ENCODE measurements around the gene KRTAP12-3. TPM values are rescaled to one million over a fixed set of nuclear protein-coding genes. Genes with fewer than 3 reads are reported as not detected.

Gene KRTAP12-3
- total and polyA plus RNA-seq, 4 donors = not detected

DNA sequence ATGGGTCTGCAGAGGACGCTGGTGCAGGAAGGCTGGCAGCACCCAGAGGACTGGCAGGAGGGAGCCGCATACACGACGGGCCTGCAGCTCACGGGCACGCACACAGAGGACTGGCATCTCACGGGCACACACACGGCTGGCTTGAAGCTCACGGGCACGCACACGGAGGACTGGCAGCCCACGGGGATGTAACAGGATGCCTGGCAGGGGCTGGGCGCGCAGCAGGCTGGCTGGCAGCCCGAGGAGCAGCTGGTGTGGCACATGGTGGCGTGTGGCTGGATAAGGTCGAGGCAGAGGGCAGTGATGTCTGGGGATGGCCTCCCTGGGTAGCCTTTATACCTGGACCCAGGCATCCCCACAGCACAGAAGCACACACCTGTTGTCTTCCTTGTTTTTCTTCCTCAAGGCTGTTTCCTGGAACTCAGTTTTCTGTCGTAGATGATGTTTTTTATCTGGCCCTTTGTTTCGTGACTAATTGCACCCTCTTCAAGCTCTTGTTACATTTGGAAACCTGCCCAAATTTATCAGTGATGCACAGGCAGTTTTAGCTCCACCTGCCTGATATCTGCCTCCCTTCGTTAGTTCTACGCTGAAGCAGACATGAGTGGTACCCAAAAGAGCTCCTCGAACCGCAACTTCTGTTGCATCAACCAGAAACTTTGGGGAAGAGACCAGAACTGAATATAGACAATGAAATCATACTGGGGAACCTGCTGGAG is 24.3 kb downstream of the KRTAP12-3 start, which contains the start of gene KRTAP12-1:
TSS of gene KRTAP12-1 (minus strand) at position 303 of the 719 bp plus-strand sequence. CDS start at position 263, 40 bp downstream.
- H3K4me3 ChIP-seq (ENCODE audit: low read depth in 1 of 3, low read length in 3 of 3) = no peak within 1 kb of the TSS
- no peaks in the 10 kb centered on the region for H3K36me3 ChIP-seq (ENCODE audit: control insufficient read depth in 4 of 4, insufficient read depth in 3 of 4, low read depth in 1 of 4, low read length in 3 of 4)
- H3K4me1 ChIP-seq (ENCODE audit: control insufficient read depth in 4 of 4, insufficient read depth in 4 of 4, low read length in 3 of 4) = no peaks in the 10 kb centered on the region
- H3K27ac ChIP-seq (ENCODE audit: low read depth in 1 of 2, low read length in 2 of 2) = no peak within 1 kb of the TSS
- H3K27me3 ChIP-seq (ENCODE audit: control insufficient read depth in 4 of 4, insufficient read depth in 4 of 4, low read length in 3 of 4) = no peaks in the 10 kb centered on the region
- DNase-seq (ENCODE audit: low spot score) = no peak
- WGBS = 82% methylated on average over 23 of the region's 23 CpGs
- H3K9ac ChIP-seq (ENCODE audit: low read depth in 1 of 2, low read length in 2 of 2) = no peak within 1 kb of the TSS
- TF ChIP-seq, protein P1, sequence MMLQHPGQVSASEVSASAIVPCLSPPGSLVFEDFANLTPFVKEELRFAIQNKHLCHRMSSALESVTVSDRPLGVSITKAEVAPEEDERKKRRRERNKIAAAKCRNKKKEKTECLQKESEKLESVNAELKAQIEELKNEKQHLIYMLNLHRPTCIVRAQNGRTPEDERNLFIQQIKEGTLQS (IDR thresholded peaks at IDR 0.05) = no peak
- no peak for TF ChIP-seq EGR1 (IDR thresholded peaks at IDR 0.05; ENCODE audit: low read depth in 2 of 2)
- TF ChIP-seq FOXA2 (IDR thresholded peaks at IDR 0.05) = no peak
- TF ChIP-seq FOXA1 (IDR thresholded peaks at IDR 0.05) = no peak
- no peak for TF ChIP-seq HNF4G (IDR thresholded peaks at IDR 0.05)
- TF ChIP-seq NR2F2 (IDR thresholded peaks at IDR 0.05) = no peak
- TF ChIP-seq, protein P2, sequence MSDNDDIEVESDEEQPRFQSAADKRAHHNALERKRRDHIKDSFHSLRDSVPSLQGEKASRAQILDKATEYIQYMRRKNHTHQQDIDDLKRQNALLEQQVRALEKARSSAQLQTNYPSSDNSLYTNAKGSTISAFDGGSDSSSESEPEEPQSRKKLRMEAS (IDR thresholded peaks at IDR 0.05) = no peak
- H3K9me3 ChIP-seq (ENCODE audit: control insufficient read depth in 4 of 4, low read length in 3 of 4) = no peaks in the 10 kb centered on the region

DNA sequence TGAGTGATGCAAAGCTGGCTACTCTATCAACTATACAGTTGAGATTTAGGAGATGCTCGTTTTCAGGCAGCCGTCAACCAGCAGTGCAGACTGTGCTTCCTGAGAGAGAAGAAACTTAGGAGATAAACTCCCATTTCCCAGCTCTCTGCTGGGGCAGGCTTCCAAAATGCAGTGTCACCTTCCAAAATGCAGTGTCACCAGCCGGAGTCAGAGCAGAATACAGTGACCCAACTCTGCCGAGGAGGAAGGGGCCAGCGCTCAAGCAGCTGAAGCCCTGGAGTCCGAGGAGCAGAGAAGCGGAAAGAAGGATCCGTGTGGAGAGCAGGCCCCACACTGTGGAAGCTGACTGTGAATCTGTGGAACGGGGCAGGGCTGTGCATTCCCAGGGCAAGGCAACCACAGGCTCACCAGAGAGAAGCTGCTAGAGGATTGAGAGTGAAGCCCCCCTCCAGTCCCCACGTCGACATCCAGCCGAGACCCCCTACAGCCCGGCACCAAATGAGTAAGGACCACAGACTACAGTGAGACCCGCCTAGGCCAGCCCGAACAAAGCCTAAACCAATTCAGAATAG is 24.9 kb downstream of the KRTAP12-3 start:
- Histone ChIP-seq H3K4me3 (ENCODE audit: low read depth in 1 of 3, low read length in 3 of 3) (no peak overlapping the region), H3K9me3 (ENCODE audit: control insufficient read depth in 4 of 4, low read length in 3 of 4) (no peaks in the 10 kb centered on the region), H3K4me1 (ENCODE audit: control insufficient read depth in 4 of 4, insufficient read depth in 4 of 4, low read length in 3 of 4) (no peaks in the 10 kb centered on the region), H3K27ac (ENCODE audit: low read depth in 1 of 2, low read length in 2 of 2) (no peak overlapping the region), H3K36me3 (ENCODE audit: control insufficient read depth in 4 of 4, insufficient read depth in 3 of 4, low read depth in 1 of 4, low read length in 3 of 4) (no peaks in the 10 kb centered on the region), H3K27me3 (ENCODE audit: control insufficient read depth in 4 of 4, insufficient read depth in 4 of 4, low read length in 3 of 4) (peaks cover 0 to 1% (median 0%) of the 10 kb centered on the region in 4 donors), H3K9ac (ENCODE audit: low read depth in 1 of 2, low read length in 2 of 2) (no peak overlapping the region)
- WGBS = 75% methylated on average over 15 of the region's 15 CpGs
- DNase-seq (ENCODE audit: low spot score) = peak; percentile 22
- TF ChIP-seq EGR1 (IDR thresholded peaks at IDR 0.05; ENCODE audit: low read depth in 2 of 2) (no peak), YY1 (IDR thresholded peaks at IDR 0.05) (no peak), CTCF (IDR thresholded peaks at IDR 0.05; ENCODE audit: low read depth, low read length, missing input control) (no peak), HNF4G (IDR thresholded peaks at IDR 0.05) (no peak), NR2F2 (IDR thresholded peaks at IDR 0.05) (no peak), RXRA (IDR thresholded peaks at IDR 0.05) (no peak)

DNA sequence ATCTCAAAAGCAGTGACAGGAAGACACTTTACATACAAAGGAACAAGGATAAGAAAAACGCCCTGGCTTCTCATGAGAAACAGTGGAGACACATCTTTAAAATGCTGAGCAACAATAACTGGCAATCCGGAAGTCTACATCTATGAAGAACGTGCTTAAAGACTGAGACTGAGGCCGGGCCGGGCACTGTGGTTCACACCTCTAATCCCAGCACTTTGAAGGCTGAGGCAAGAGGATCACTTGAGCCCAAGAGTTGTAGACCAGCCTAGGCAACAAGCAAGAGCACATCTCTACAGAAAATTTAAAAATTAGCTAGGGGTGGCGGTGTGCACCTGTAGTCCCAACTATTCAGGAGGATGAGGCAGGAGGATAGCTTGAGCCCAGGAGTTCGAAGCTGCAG is 26.3 kb downstream of the KRTAP12-3 start:
- Histone ChIP-seq H3K27me3 (ENCODE audit: control insufficient read depth in 4 of 4, insufficient read depth in 4 of 4, low read length in 3 of 4) (peaks cover 0 to 2% (median under 1%) of the 10 kb centered on the region in 4 donors), H3K36me3 (ENCODE audit: control insufficient read depth in 4 of 4, insufficient read depth in 3 of 4, low read depth in 1 of 4, low read length in 3 of 4) (no peaks in the 10 kb centered on the region), H3K9ac (ENCODE audit: low read depth in 1 of 2, low read length in 2 of 2) (no peak overlapping the region), H3K4me1 (ENCODE audit: control insufficient read depth in 4 of 4, insufficient read depth in 4 of 4, low read length in 3 of 4) (no peaks in the 10 kb centered on the region), H3K4me3 (ENCODE audit: low read depth in 1 of 3, low read length in 3 of 3) (no peak overlapping the region), H3K27ac (ENCODE audit: low read depth in 1 of 2, low read length in 2 of 2) (no peak overlapping the region), H3K9me3 (ENCODE audit: control insufficient read depth in 4 of 4, low read length in 3 of 4) (no peaks in the 10 kb centered on the region)
- 63% methylated on average over 7 of the region's 7 CpGs for WGBS
- DNase-seq (ENCODE audit: low spot score) = no peak
- TF ChIP-seq JUND (IDR thresholded peaks at IDR 0.05) = no peak
- no peak for TF ChIP-seq NR2F2 (IDR thresholded peaks at IDR 0.05)
- TF ChIP-seq HNF4G (IDR thresholded peaks at IDR 0.05) = no peak

Data from liver (tissue), 9 donors.